ENCODE data around the gene RFLNA.

RFLNA gene, protein sequence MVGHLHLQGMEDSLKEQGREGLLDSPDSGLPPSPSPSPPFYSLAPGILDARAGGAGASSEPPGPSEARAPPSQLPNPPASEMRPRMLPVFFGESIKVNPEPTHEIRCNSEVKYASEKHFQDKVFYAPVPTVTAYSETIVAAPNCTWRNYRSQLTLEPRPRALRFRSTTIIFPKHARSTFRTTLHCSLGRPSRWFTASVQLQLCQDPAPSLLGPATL

DNA sequence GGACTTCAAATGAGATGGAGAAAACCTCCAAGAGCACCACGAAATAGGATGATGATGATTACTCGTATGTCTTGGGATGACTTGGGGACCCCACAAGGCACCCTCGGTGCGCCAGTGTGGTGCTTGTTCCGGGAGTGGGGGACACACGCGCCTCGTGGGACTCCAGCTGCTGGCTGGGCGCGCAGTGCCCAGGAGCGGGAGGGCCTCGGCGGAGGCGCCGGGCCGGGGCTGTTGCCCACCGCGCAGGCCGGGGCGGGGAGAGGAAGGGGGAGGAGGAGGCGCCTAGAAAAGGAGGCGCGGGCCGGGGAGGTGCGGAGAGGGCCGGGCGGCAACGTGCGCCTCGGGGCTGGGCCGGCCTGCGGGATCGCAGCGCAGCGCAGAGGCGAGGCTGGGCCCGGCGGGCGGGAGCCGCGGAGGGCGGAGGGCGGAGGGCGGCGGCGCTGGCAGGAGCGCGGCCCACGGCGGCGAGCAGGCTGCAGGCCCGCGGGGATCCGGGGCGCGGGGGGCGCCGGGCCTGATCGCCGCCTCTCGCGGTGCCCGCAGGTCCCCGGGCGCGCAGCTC lies at the start of gene RFLNA:
TSS of gene RFLNA (plus strand) at position 314 of the 562 bp plus-strand sequence. CDS start 337 bp downstream, outside the sequence.
- DNase-seq = peak; percentile 80

DNA sequence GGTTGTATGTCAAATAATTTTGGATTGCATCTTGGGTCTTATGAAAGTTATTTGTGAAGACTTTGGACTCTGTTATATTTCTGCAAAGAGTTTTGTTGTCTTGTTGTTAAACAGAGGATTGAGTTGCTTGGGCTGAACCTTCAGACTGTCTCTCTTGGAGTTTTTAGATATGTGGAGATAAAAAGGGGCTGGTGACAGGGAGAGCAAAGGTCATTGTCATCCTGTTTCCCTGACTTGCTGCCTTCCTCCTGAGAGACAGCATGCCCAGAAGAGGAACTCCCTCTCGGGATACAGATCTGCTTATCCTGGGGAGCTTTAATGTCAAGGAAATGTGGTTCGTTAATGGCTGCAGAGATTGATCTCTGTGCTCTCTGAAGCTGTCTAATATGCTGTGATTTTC lies 47.6 kb upstream of the RFLNA start:
- DNase-seq = no peak

DNA sequence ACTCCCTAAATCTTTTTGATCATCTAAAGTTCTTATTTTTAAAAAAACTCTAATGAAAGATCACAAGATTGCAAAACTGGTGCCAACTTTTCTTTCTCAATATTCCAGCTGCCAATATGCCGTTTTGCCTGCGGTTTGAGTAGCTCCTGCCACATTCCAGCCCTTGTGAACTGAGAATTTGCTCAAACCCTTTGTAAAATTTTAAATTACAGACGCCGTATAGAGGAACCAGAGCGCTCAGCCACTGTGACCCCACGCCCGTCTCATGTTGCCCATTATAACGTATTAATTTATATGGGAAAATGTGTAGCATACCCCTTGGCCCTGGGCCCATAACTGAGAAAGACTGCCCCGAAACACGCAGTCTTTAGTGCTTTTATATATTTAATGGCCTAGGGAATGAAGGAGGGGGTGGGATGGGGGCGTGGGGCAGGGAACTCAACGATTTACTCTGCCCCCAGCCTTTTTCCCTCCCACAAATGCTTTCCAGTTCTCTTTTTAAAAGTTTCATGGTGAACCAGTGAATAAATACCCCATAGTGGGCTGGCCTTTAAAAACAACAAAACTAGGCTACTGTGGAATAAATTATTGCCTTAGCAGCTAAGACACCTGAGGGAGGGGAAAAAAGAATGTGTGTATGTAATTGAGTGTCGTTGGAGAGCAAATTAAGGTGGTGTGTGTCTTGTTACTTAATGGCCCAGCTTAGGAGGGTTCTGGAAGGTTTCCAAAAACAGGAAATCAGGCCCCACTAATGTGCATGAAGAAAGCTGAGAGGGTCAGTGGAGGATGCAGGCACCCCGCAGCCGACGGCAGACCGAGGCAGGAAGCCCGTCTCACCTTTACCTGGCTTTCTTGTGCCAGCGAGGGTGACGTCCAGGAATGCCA lies 45.7 kb upstream of the RFLNA start:
- DNase-seq = no peak

DNA sequence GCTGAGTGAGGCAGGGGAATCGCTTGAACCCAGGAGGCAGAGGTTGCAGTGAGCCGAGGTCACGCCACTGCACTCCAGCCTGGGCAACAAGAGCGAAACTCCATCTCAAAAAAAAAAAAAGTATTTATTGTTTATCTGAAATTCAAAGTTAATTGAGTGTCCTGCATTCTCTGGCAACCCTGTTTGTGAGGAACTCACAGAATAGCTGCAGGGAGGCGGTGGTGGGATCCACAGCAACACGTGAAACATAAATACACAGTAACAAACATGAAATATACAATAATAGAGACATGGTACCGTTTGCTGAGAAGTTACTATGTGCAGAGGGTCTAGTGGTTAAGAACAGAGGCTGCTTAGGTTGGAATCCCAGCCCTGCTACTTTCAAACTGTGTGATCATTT lies 43.7 kb upstream of the RFLNA start:
- DNase-seq = no peak

DNA sequence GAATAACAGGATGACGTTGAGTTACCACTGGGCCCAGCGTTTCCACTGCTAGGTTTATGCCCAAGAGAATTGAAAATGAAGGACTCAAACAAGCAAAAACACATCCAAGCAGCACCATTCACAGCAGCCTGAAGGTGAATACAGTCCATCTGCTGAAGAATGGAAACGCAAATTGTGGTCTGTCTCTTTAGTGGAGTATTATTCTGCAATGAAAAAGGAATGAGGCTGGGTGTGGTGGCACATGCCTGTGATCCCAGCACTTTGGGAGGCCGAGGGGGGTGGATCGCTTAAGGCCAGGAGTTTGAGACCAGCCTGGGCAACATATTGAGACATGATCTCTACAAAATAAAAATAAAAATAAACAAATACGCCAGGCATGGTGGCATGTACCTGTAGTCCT lies 41.9 kb upstream of the RFLNA start:
- DNase-seq = no peak

DNA sequence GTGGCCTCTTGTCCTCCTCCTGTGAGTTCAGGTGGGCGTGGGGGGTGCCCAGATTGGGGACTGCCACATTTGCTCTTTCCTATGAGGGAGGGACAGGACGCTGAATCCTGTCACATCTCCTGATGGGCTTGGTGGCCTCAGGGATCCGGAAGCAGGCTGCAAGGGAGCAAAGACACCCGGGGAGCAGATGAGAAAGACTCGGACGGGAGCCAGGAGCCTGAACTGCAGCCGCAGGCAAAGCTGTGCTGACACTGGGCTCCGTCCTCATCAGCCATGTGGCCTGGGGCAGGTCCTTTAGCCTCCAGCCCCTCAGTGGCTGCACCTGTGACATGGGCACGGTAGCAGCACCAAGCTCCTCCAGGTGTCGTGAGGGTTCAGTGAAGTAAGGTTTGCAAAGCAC lies 40.8 kb upstream of the RFLNA start:
- no peak for DNase-seq

DNA sequence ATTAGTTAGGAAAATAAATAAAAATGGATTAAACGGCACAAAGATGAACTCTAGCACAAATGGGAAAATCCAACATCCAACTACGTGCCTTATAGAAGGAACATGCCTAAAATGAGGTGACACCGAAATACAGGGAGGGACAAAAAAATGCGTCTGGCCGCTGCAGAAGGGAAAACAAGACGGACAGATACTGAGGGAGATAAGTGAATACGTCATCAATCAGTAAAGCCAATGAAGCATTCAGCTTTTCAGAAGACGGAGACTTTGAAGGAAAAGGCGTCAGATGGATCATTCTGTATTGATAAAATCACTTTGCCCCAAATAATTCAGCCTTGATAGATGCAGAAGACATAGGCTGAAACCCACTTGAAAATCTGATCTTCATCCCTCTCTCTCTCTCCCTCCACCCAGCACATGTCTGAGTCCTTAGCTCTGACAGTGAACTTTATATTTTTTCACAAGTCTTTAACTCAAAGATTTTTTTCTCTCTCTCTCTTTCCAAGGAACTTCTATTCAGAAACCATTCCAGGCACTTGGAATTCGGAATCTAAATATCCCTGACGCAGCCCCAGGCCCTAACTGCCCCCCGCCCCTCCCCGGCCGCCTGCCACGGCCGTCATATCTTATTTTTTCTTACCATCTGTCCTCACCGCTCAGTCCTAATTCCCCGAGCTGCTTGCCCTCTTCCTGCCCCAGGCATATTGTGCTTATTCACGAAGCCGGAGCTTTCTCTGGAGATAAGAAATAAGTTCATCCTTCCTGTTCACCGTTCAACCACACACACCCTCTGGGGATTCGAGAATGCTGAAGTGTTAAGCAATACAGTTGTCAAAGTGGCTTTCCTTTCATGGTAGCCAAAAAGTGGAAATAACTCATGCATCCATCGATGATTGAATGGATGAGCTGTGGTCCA lies 35.5 kb upstream of the RFLNA start:
- DNase-seq = no peak

DNA sequence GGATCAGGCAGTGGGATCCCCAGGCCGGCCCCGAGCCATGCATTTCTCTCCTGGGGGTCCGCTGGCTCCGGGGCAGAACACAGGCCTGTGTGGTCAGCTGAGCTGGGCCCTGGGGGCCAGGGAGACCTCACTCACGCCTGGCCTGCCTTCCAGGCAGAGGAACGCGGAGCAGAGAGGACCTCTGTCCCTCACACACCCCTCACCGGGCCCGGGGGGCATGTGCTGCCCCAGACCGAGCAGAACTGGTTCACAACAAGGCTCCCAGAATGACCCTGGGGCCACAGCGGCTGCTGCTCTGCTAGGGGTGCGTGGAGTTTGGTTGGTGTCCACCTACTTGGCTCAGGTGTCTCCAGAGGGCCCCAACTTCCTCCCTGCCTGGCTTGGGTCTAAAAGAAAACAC lies 33.0 kb upstream of the RFLNA start:
- DNase-seq = no peak

DNA sequence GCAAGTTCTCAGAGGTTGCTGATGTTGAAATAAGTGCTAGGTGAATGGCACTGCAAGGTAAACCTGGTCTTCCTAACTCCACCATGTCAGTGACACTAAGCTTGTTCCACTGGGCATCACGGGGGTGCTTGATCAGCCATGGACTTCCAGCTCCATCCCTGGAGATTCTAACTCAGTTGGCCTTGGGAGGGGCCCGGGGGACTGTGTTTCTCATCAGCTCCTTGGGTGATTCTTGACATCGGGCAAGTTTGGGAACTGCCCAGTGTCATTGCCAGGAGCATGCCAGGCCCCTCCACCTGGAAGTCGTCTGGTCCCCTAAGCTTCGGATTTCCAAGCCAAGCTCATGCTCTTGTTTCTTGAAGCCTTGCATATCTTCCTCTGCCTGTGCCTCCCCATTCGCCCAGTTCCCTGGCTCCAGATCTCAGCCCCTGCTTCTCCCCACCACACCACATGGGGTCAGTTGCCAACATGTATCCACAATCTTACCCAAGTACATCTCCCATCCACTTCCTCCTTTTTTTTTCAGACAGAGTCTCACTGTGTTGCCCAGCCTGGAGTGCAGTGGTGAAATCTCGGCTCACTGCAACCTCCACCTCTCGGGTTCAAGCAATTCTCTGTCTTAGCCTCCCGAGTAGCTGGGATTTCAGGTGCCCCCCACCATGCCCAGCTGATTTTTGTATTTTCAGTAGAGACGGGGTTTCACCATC lies 30.7 kb upstream of the RFLNA start:
- DNase-seq = no peak

DNA sequence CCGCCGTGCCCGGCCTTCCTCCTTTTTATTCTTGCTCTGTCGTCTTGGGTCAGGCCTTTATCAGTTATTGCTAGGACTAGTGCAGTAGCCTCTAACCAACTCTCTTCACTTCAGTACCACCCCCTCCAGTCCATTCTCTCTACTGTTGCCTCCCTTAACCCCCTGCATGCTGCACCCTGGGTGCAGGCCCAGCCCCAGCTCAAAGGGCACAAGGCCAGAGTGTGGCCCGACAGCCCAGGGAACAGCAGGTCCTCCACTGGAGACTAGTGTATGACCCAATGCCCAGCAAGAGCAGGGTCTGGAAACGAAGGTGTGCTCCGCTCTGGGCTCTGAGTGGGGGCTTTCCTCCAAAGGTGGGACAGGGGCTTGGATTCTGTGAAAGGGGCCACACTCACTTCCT lies 30.0 kb upstream of the RFLNA start:
- no peak for DNase-seq

DNA sequence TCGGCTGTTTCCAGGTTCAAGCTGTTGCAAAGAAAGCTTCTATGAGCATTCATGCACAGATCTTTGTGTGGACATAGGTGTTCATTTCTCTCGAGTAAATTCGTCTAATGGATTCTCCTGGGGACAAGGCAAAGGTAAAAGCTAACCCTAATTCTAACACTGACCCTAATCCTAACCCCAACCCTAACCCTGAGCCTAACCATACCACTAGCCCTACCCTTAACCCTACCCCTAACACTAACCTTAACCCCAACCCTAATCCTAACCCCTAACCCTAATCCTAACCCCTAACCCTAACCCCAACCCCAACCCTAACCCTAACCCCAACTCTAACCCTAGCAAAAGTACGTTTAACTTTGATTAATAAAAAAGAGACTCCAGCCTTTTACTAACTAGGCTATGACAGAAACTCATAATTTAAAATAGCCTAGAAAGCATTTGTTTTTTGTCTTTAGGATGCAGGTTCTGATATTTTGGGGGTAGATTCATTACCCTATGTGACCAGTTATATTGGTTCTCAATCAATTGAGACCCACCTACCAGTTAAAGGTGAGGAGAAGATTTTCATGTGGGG lies 27.6 kb upstream of the RFLNA start:
- DNase-seq = no peak

DNA sequence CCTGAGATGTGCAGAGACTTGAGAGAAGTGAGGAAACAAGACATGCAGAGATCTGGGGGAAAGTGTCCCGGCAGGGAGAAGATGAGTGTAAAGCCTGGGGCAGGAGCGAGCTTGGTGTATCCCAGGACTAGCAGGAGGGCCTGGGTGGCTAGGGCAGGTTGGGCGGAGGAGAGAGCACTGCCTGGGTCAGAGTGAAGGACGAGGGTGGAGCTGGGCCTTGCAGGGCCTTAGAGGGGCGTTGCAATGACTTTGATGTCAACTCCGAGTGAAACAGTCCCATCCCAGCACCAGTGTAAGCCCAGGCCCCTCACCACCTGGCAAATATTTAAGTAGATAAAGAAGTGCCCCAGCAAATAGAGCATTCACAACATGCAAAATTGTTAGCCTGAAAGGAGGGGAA lies 24.2 kb upstream of the RFLNA start:
- no peak for DNase-seq

DNA sequence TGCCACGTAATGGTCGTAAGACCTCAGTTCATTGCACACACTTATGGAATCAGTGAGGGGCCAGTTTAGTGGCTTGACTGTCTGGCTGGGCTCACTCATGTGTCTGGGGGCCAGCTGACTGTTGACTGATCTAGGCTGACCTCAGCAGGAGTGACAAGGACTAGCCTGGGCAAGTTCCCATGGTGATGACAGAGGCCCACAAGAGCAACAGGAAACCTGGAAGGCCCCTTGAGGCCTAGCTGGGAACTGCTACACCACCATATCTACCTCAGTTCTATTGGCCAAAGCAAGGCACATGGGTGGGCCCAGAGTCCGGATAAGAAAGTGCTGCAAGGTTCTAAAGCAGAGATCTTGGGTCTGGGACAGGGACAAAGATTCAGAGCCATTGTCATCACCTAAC lies 21.3 kb upstream of the RFLNA start:
- DNase-seq = no peak

DNA sequence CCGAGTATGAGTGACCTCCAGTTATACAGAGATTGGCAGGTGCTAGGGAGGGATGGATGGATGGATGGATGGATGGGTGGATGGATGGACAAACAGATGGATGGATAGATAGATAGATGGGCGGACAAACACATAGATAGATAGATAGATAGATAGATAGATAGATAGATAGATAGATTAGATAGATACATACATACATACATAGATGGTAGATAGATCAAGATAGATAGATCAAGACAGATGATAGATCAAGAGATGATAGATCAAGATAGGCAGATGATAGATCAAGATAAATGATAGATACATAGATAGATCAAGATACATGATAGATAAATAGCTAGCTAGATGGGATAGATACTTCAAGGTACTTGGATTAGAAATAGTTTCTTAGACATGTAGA lies 18.6 kb upstream of the RFLNA start:
- DNase-seq = no peak

DNA sequence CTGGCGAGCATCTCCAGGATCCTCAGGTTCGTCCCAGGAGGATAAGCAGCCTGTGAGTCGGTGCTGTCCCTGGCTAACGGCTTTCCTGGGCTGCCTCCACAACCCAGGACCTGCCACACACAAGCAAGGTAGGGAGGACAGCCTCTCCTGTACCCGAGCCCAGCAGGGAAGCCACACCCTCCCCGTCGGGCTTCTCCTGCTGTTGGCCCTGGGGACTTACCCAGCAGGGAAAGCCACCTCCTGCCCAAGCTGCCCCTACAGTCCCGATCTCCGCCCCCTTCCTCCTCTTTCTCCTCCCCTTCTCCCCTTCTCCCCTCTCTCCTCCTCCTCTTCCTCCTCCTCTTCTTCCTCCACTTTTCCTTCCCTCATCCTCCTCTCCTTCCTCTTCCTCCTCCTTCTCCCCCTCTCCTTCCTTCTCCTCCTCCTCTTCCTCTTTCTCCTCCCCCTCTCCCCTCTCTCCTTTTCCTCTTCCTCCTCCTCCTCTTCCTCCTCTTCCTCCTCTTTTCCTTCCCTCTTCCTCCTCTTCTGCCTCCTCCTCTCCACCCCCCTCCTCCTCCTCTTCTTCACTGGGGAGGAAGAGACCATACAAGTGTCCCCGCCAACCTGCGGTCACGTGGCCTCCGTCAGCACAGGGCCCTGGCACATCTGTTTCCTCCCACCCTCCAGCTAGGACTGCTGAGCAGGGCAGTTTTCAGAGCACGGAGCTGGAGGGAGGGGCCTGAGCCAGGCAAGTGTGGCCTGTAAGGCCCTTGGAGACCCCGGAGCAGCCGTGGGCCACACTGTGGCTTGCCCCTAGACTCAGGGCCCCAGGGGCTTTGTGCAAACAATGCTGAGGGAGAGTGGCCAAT lies 17.3 kb upstream of the RFLNA start:
- peak; percentile 64 for DNase-seq

DNA sequence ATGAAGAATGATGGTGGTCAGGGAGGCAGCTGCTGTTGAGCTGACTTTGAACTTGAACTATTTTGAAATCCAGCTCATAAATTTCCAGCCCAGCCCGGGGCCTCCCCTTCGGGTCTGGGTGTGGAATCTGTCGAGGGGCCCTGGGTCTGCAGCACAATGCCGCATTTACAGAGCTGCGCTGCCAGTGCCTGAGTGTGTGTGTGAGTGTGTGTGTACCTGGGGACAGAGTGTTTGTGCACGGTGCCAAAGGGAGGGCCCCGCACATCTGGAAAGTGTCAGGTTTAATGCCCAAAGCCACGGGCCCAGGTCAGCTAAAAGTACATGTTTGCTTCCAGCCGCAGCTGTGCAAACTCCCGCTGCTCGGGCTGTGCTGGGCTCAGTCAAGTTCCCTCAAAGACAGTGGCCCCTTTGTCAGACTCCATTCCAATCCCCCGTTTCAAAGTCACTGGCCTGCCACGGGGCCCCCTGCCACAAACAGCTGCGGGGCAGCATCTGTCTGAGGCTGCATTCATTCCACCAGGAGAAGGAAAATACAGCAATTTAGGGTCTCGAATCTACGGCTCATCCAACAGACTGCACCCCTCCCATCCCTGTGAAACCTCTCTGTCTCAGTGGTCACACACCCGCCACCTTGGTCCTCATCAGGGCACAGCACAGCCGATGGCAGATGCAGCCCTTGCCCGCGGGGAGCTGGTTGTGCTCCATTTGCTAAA lies 16.3 kb upstream of the RFLNA start:
- DNase-seq = peak; percentile 89

DNA sequence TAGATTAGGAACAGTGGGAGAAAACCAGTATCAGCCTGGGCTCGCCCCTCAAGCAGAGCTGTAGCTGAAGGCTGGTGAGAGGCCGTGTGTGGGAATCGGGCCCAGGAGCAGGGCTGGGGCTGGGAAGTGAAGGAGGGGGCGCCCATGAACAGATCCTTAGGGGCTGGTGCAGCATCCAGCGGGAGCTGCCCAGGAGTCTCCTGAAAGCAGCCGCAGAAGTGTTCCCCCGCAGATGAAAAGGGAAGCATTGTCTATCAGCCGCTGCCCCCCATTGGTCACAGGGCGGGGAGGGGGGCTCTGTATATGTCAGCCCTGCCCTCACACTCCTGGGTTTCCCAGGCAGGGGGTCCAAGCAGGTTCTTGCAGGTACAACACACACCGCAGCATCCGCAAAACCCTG lies 15.6 kb upstream of the RFLNA start:
- peak; percentile 50 for DNase-seq

DNA sequence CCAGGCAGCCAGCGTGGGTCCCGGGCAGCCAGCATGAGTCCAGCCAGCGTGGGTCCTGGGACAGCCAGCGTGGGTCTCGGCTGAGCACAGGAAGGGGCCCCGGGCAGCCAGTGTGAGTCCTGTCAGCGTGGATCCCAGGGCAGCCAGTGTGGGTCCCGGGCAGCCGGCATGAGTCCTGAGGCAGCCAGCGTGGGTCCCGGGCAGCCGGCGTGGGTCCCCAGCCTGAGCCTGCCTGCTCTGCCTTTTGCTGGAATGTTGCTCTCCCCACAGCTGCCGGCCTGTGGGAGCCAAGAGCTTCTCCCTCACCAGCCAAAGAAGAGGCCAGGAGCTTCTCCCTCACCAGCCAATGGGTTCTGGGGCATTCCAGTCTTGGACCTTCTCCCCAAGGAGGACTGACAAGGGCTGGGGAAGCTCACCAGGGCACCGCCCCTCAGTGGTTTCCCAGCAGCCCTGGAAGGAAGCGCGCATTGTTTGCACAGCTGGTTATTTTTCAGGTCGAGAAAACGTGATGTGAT lies 15.0 kb upstream of the RFLNA start:
- peak; percentile 72 for DNase-seq

DNA sequence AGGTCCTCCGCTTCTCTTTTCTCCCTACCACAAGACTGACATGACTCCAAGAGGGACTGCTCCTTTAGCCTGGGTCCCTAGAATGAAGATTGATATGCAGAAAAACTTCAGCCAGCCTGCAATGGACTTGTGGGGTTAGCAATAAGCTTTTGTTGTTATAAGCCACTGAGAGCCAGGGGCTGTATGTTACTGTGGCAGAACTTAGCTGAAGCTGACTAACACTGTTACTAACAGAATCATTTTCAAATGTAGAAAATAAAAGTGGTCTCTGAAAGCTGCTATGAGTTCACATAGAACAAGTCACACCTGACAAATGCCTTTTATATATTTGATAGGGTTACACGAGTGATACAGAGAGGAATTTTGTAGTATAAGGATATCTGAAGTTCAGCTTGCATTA lies 13.6 kb upstream of the RFLNA start:
- no peak for DNase-seq

DNA sequence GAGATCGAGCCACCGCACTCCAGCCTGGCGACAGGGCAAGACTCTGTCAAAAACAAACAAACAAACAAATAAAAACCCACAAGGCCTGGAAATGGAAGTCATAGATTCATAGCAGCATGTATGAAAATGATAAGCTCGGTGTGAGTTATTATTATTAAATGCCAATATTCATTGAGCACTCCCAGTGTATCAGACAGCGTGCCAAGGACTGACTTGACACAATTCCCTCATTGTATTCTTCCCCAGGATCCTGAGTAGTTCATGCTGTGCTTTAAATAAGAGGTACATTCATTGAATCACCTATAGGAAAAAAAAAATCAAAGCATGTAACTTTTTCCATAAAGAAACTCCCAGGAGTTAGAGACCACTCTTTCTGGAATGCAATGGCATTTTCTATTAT lies 12.6 kb upstream of the RFLNA start:
- DNase-seq = no peak
